ENCODE results near the gene SFT2D1.

DNA sequence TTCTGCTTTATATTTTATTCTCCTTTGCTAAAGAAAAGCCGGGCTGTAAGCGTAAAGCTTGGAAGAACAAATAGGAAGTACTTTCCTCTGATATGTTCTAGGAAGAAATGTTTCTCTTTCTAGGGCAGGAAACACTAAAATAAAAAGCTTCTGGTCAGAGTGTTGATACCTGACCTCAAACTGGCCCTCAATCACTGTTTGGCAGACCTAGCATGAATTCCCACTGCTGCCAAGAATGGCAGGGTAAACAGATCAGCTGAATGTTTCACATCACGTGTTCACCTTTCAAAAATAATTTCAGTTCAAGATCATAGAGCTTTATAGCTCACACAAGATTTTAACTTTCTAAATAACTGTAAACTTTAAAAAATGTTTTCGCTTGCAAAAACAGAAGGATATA, 37.5 kb upstream of the SFT2D1 start:
- TF ChIP-seq POLR2AphosphoS5 (IDR thresholded peaks at IDR 0.05; ENCODE audit: borderline replicate concordance, low read depth, low read length) (no peak), EZH2 (IDR thresholded peaks at IDR 0.05) (no peak)
